SK-MEL-5 (cell line): ENCODE data around the gene KLF1. TPM values are rescaled to one million over a fixed set of nuclear protein-coding genes. Genes with fewer than 3 reads are reported as not detected.
"Not testable (repeated sequence)": the region's sequence is repeated elsewhere in the genome, so short reads cannot be mapped to it uniquely, and the experiment has no call there.

Experiments
- DNase-seq: peaks from one replicate; pipeline ENCODE4 v3.0.0-alpha.2; 2016; ENCODE audit warnings: low read depth, low spot score
- in situ Hi-C: cut with HindIII; loops from 2 replicates; pipeline ENCODE4 v1.10.0; 2016; ENCODE audit warnings: low sequenced_read_pairs, high pct_unique_total_duplicates, low pct_unique_long_range_greater_than_20kb
- total RNA-seq: library from RNA; depleted of rRNA; stranded (reverse); fragments of >200 nt; shearing (Covaris generic); gene quantifications from 2 replicates; pipeline ENCODE4 v1.2.3, GENCODE V29; 2014

The KLF1 gene
- total RNA-seq, 1 experiment from 2014 or later, result not detected

DNA sequence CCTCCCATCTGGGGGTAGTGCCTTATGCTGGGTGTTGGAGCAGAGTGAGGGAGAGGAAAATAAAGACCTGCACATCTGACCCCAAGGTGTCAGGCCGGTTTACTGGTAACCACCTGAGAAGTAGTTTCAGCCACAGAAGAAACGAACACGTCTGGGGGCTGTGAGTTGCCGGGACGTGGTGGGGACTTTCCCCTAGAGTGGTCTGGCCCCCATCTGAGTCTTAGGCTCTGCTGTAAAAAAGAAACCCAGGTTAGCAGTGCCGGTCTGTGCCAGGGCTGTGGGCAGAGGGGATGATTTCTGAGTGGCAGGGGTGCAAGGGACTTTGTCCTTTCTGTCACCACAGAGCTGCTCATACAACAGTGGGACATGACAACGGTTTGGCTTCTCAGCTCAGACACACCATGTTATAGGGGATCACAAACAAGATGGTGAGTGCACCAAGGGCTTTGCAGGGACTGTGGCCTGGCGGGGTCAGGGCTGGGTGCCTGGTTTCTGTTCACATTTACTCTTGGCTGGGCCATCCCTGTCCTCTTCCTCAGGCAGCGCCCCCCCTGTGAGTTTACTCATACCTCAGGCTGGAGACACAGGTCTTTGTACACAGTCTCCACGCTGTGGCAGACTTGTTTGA, 13.0 kb upstream of the KLF1 start:
- DNase-seq, result no peak
- in situ Hi-C loops, result no loop called here

DNA sequence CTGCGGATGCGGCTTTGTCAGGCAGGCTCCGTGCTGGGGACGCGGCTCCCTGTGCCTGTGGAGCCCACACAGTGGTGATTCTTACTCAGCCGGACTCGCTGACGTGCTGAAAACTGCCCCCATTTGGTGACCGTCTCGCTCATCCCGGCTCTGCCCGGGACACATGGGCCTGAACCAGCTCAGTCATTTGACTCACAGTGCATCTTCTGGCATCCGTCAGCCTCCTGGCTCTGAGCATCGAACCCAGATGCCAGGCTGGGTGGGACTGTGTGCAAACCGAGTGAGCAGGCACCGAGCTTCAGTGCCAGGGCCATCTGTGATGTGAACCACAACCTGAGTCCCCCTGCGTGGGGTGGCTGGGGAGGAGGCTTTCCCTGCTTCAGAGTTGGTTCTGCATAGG, 9.5 kb upstream of the KLF1 start:
- in situ Hi-C loops, result no loop called here
- no peak for DNase-seq

DNA sequence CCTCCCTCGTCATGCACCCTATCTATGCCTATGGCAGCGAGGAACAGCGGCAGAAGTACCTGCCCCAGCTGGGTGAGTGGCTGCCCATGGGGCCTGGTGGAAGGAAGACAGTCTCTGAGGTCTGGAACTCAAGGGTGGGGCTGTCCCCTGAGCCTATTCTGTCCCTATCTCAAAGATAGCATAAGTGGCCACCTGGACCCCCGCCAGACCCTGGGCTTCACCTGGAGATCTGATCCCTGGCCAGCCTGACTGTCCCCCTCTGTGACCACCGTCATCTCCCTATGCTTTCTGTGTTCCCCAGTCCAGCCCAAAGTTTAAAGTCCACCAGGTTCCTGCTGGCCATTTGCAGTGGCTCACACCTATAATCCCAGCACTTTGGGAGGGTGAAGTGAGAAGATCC, 6.6 kb upstream of the KLF1 start:
- no peak for DNase-seq
- in situ Hi-C loops, result no loop called here

DNA sequence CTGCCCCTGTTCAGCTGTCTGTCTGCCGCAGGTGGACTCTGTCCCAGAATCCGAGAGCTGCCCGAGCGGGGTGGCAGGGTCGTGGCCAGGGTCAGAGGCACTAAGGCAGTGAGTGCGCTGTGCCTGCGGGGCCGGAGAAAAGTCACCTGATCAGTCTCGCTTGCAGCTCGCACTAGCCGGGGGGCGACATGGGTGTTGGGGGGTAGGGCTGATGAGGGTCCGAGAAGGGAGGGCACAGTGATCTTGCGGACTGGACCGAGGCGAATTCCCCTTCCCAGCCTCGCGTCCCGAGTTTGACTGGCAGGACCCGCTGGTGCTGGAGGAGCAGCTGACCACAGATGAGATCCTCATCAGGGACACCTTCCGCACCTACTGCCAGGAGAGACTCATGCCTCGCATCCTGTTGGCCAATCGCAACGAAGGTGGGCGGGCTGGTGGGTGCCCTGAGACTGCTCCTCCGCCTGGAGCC, 4.6 kb upstream of the KLF1 start:
- no peak for DNase-seq

DNA sequence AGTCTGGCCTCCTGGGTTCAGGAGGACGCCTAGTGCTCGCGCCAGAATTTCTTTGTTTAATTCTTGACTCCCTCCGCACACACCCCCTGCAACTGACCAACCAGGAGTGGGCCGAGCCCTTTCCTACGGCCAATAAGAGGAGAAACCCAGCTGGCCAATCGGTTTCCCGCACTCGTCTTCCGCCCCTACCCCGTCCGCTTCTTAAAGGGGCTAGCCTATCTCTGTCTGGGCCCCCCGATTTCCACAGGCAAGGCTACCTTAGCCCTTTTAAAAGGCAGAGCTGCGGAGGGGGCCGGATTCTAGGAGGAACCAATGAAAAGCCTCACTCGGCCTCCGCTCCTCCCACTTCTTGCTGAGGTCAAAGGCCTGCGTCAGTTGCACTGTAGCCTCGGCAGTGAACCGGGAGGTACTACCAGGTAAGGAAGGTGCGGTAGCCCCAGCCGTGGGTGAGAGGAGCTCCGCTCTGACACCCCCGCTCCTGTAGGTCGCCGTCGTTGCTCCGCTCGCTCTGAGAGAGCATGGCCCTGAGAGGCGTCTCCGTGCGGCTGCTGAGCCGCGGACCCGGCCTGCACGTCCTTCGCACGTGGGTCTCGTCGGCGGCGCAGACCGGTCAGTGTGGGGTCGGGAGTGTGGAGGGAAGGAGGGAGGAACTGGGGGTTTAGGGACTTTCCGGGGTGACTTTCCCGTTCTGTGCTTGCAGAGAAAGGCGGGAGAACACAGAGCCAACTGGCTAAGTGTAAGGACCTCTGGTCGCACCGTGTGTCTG, 4.0 kb upstream of the KLF1 start, which contains the start of gene GCDH:
Gene GCDH, plus strand, starts transcription at position 374 of the 766 bp plus-strand sequence. Its CDS starts 145 bp downstream, at position 519.
- in situ Hi-C loops, result no loop called here
- peak; percentile 98 for DNase-seq

More for the DNA sequence above, 4.6 kb upstream of the KLF1 start:
- in situ Hi-C loops, result no loop called here

DNA sequence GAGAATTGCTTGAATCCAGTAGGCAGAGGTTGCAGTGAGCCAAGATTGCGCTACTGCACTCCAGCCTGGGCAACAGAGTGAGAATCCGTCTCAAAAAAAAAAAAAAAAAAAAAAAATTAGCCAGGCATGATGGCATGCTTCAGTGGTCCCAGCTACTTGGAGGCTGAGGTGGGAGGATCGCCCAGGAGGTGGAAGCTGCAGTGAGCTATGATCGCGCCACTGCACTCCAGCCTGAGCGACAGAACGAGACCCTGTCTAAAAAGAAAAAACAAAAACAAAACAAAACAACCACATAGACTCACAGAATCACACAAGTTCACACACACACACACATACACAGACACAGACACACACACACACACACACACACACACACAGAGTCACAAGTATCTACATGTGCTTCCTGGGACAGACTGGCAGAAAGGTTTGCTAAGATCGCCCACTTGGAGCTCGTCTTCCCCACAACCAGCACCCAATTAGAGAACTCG, 3.3 kb upstream of the KLF1 start:
- in situ Hi-C loops, DNase-seq: not testable (repeated sequence)

DNA sequence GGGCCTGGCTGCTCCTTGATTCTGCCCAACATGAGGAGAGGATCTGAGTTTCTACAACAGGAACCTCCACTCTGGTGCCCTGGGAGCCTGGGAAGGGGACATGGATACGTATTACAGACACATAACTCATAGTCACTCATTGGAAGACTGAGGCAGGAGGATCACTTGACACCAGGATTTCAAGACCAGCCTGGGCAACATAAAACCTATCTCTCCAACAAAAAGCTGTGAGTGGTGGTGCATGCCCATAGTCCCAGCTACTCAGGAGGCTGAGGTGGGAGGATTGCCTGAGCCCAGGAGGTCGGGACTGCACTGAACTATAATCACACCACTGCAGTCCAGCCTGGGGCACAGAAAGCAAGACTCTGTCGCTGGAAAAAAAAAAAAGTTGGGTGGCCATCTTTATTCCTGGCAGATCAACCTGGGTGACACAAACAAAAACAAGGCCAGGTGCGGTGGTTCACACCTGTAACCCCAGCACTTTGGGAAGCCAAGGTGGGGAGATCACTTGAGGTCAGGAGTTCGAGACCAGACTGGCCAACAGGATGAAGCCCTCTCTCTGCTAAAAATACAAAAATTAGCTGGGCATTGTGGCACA, 1.1 kb upstream of the KLF1 start:
- DNase-seq, result no peak
- in situ Hi-C loops, result no loop called here

DNA sequence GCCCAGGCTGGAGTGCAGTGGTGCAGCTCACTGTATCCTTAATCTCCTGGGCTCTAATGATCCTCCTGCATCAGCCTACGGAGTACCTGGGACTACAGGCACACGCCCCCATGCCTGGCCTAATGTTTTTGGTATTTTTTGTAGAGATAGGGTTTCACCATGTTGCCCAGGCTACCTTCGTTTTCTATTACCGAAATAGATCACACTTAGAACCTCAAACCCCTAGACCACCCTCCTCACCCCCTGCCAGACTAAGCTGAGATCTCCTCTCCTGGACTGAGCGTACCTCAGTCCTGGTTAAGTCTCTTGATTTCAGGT, 391 bp downstream of the KLF1 start:
- in situ Hi-C loops, result no loop called here
- DNase-seq, result no peak

DNA sequence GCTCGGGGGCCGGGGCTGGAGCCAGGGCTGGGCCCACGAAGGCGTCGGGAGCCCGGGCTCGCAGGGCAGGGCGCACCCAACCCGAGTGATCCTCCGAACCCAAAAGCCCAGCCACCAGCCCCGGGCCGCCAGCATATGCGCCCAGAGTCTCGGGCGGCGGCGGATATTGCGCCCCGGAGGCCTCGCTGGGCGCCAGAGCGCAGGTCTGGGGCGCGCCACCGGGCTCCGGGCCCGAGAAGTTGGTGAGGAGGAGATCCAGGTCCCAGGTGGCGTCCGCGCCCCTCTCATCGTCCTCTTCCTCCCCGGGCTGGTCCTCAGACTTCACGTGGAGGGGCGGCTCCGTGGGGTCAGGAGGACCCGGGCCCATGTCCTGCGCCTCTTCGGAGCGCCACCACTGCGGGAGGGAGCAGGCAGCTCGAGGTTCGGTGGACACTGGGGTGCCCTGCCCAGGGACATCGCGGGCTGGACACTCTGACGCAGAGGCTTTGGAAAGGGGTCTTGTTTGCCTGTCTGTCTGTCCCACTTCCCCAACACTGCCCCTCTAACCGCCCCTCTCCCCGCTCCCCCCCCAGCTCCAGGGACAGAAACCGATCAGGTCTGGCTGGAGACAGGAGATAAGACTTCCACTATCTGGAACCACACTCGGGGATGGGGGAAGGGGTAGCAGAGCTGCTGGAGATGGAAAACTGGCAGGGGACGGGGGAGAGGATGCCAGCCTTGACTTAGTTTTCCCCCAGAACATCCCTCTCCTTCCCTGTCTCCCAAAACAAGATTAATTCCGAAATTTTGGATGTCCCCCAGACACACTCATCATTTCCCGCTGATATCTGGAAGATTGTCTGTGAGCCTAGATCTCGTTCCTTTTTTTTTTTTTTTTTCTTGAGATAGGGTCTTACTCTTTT, 1.0 kb downstream of the KLF1 start:
- in situ Hi-C loops, result no loop called here
- DNase-seq, result no peak

DNA sequence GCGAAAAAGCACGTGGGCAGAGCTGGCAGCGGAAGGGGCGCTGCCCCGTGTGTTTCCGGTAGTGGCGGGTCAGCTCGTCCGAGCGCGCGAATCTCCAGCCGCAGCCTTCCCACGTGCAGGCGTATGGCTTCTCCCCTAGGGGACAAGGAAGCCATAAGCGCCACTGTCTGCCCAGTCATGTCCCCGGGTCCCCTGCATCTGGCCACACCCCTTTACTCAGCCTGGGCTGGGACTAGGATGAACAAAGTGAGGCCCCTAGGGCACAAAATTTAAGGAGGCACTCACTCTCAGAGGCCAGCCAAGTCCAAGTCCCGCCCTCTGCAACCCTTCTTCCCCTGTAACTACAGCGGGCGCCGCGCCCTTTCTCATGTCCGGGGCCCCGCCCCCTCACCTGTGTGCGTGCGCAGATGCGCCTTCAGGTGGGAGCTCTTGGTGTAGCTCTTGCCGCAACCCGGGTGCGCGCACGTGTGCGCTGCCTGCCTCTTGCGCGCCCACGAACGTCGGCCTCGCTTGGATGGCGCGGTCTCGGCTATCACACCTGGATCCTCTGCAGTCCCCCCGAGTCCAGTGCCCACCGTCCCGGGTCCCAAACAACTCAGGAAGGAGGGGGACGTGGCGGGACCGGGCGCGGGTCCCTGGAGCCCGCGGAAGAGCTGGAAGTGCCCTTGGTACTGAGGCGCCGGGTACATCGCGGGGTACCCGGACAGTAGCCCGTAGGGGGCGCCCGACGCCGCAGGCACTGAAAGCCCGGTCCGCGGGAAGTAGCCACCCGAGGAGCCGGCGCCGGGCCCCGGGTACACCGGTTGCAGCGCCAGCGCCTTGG, 1.9 kb downstream of the KLF1 start:
- DNase-seq, result peak; percentile 17
- in situ Hi-C loops, result no loop called here

DNA sequence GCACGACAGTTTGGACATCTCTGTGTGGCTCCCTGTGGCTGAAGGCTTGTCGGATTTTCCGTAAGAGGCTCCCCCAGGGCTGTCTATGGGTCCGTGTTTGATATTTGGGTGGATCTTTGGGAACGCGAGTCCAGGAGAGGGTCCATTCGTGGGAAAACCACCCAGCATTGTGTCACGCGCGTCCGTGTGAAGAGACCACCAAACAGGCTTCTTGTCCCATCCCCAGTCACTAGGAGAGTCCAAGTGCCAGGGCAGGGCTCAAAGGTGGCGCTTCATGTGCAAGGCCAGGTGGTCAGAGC, 2.4 kb downstream of the KLF1 start:
- in situ Hi-C loops, result no loop called here
- DNase-seq, result no peak

DNA sequence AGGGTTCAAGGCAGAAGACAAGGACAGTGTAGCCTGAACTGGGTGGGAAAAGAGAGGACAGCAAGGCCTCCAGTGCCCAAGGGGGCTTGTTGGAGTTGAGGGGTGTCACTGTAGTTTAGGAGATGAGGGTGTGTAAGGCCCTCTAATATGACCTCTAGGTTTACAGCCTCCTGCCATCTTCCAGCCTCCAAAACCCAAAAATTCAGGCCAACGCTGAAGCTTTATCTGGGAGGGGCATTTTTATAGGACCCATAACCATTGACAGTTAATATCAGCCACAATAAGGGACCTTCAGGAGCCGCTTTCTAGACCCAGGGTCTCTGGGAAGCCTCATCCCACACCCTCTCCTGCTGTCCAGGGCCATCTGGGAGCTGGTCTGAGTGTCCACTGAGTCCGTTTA, 2.8 kb downstream of the KLF1 start:
- in situ Hi-C loops, result no loop called here
- no peak for DNase-seq

DNA sequence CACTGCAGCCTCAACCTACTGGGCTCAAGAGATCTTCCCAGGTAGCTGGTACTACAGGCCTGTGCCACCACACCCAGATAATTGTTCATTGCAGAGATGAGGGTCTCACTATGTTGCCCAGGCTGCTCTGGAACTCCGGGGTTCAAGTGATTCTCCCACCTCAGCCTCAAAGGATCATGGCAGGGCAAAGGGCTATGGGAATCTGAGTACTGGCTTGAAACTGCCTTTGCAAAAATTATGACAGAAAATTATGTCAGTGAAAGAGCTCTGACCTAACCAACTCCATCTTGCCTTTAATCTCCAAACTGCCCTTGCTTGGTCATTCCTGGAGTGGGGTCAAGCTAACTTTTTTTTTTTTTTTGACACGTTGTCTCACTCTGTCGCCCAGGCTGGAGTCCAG, 4.4 kb downstream of the KLF1 start:
- no peak for DNase-seq
- in situ Hi-C loops, result no loop called here

DNA sequence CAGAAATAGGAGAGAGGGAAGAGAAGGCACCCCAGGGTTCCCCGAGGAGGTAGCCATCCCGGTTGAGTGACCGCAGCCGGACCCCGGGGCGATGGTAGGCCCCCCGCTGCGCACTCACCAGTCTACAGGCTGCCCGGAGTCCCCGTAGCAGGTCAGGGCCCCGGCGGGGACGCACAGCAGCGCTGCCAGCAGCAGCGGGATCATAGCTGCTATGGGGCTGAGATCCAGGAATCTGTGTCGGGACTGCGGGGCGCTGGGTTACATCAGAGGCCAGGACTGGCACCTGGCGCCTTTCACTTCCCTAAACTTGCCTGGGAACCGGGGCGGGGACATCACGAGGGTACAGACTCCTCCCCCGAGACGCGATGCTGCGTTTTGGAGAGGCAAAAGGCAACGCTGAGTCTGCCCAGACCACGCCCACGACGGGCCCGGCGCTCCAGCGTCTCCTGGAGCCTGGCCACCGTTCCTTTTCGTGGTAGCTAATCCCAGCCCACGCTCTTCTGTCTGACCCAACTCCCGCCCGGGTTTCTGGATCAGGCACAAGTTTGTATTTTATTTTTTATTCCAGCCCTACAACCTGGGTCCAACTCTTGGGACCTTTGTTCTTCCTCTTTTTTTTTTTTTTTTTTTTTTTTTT, 5.7 kb downstream of the KLF1 start, which contains the start of gene DNASE2:
Gene DNASE2, minus strand, starts transcription at position 278 of the 637 bp plus-strand sequence. Its CDS starts 74 bp downstream, at position 204.
- peak; percentile 93 for DNase-seq
- in situ Hi-C loops, result no loop called here

DNA sequence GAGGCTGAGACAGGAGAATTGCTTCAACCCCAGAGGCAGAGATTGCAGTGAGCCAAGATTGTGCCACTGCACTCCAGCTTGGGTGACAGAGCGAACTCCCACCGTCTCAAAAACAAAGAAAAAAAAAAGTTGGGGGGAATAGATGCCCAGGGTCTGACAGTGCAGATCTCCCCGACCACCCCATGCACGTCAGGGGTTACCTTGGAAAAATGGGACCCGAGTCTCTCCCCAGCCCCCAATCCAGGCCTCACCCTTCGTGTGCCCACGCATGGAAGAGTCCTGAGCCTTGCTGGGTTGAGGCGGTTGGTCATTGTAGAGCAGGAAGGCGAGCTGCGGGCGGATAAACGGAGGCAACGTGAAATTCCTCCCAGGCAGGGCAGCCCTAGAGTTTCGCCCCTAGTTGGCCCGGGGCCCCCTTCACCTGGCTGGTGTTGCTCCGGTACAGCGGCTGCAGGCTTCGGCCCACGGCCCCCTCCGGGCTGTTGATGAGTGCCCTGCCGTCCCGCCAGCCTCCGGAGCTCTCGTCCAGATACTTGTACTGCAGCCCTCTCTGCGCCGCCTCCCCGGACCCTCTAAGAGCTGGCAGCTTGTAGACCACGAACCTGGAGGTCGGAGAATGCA, 6.3 kb downstream of the KLF1 start:
- in situ Hi-C loops, result no loop called here
- peak; percentile 18 for DNase-seq

DNA sequence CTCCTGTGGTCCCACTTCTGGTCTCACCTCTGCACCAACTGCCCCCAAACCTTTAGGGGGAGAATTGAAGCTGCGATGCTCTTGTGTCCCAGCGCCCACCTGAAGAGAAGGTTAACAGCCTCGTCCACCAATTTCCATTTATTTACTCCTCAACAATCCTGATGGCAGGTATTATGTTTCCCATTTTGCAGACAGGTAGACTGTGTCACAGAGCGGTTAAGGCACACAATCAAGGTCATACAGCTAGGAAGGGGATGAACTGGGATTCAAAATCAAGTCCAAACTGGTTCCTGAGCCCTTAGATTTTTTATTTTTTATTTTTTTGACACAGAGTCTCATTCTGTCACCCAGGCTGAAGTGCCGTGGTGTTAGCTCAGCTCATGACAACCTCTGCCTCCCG, 11.9 kb downstream of the KLF1 start:
- in situ Hi-C loops, result no loop called here
- no peak for DNase-seq
